ENCODE measurements around the gene NEO1.

The NEO1 gene

GRCh38 chr15:73134196-73134595, 81.9 kb downstream of the NEO1 start:
- Histone ChIP-seq H3K9me3 (ENCODE audit: control insufficient read depth in 5 of 5, low read length in 5 of 5) (no peaks in the 10 kb centered on the region), H3K4me1 (ENCODE audit: control insufficient read depth in 5 of 5, insufficient read depth in 5 of 5, low read length in 5 of 5) (no peaks in the 10 kb centered on the region), H3K4me3 (ENCODE audit: low read depth in 1 of 5, low read length in 5 of 5) (no peak overlapping the region), H3K9ac (ENCODE audit: low read length in 5 of 5) (no peak overlapping the region), H3K27me3 (ENCODE audit: control insufficient read depth in 5 of 5, insufficient read depth in 4 of 5, low read length in 5 of 5) (no peaks in the 10 kb centered on the region), H3K36me3 (ENCODE audit: control insufficient read depth in 5 of 5, insufficient read depth in 5 of 5, low read length in 5 of 5) (peaks cover 0 to 3% (median 0%) of the 10 kb centered on the region in 5 donors), H3K27ac (ENCODE audit: low read depth, low read length) (no peak overlapping the region)

- no peak overlapping the region for H3K4me3 ChIP-seq (ENCODE audit: low read depth in 1 of 5, low read length in 5 of 5)
- H3K9me3 ChIP-seq (ENCODE audit: control insufficient read depth in 5 of 5, low read length in 5 of 5) = no peaks in the 10 kb centered on the region
- no peak overlapping the region for H3K9ac ChIP-seq (ENCODE audit: low read length in 5 of 5)
- peaks cover 0 to 3% (median 0%) of the 10 kb centered on the region in 5 donors for H3K36me3 ChIP-seq (ENCODE audit: control insufficient read depth in 5 of 5, insufficient read depth in 5 of 5, low read length in 5 of 5)
- H3K4me1 ChIP-seq (ENCODE audit: control insufficient read depth in 5 of 5, insufficient read depth in 5 of 5, low read length in 5 of 5) = no peaks in the 10 kb centered on the region
- H3K27me3 ChIP-seq (ENCODE audit: control insufficient read depth in 5 of 5, insufficient read depth in 4 of 5, low read length in 5 of 5) = no peaks in the 10 kb centered on the region
- H3K27ac ChIP-seq (ENCODE audit: low read depth, low read length) = no peak overlapping the region
Observed at GRCh38 chr15:73139041-73139743, 86.9 kb downstream of the NEO1 start.

GRCh38 chr15:73139744-73140553, 87.7 kb downstream of the NEO1 start:
- no peak overlapping the region for H3K27ac ChIP-seq (ENCODE audit: low read depth, low read length)
- H3K9me3 ChIP-seq (ENCODE audit: control insufficient read depth in 5 of 5, low read length in 5 of 5) = no peaks in the 10 kb centered on the region
- H3K4me1 ChIP-seq (ENCODE audit: control insufficient read depth in 5 of 5, insufficient read depth in 5 of 5, low read length in 5 of 5) = no peaks in the 10 kb centered on the region
- no peak overlapping the region for H3K4me3 ChIP-seq (ENCODE audit: low read depth in 1 of 5, low read length in 5 of 5)
- H3K36me3 ChIP-seq (ENCODE audit: control insufficient read depth in 5 of 5, insufficient read depth in 5 of 5, low read length in 5 of 5) = peaks cover 0 to 3% (median 0%) of the 10 kb centered on the region in 5 donors
- no peak overlapping the region for H3K9ac ChIP-seq (ENCODE audit: low read length in 5 of 5)
- H3K27me3 ChIP-seq (ENCODE audit: control insufficient read depth in 5 of 5, insufficient read depth in 4 of 5, low read length in 5 of 5) = no peaks in the 10 kb centered on the region

- Histone ChIP-seq H3K36me3 (ENCODE audit: control insufficient read depth in 5 of 5, insufficient read depth in 5 of 5, low read length in 5 of 5) (peaks cover 0 to 3% (median 0%) of the 10 kb centered on the region in 5 donors), H3K4me3 (ENCODE audit: low read depth in 1 of 5, low read length in 5 of 5) (no peak overlapping the region), H3K4me1 (ENCODE audit: control insufficient read depth in 5 of 5, insufficient read depth in 5 of 5, low read length in 5 of 5) (no peaks in the 10 kb centered on the region), H3K9ac (ENCODE audit: low read length in 5 of 5) (no peak overlapping the region), H3K9me3 (ENCODE audit: control insufficient read depth in 5 of 5, low read length in 5 of 5) (no peaks in the 10 kb centered on the region), H3K27ac (ENCODE audit: low read depth, low read length) (no peak overlapping the region), H3K27me3 (ENCODE audit: control insufficient read depth in 5 of 5, insufficient read depth in 4 of 5, low read length in 5 of 5) (no peaks in the 10 kb centered on the region)
Observed at GRCh38 chr15:73141216-73141900, 89.1 kb downstream of the NEO1 start.

GRCh38 chr15:73142802-73143762, 90.8 kb downstream of the NEO1 start:
- Histone ChIP-seq H3K9ac (ENCODE audit: low read length in 5 of 5) (no peak overlapping the region), H3K9me3 (ENCODE audit: control insufficient read depth in 5 of 5, low read length in 5 of 5) (no peaks in the 10 kb centered on the region), H3K27me3 (ENCODE audit: control insufficient read depth in 5 of 5, insufficient read depth in 4 of 5, low read length in 5 of 5) (no peaks in the 10 kb centered on the region), H3K4me3 (ENCODE audit: low read depth in 1 of 5, low read length in 5 of 5) (no peak overlapping the region), H3K36me3 (ENCODE audit: control insufficient read depth in 5 of 5, insufficient read depth in 5 of 5, low read length in 5 of 5) (peaks cover 0 to 3% (median 0%) of the 10 kb centered on the region in 5 donors), H3K4me1 (ENCODE audit: control insufficient read depth in 5 of 5, insufficient read depth in 5 of 5, low read length in 5 of 5) (no peaks in the 10 kb centered on the region), H3K27ac (ENCODE audit: low read depth, low read length) (no peak overlapping the region)

GRCh38 chr15:73143763-73144155, 91.5 kb downstream of the NEO1 start:
- Histone ChIP-seq H3K27ac (ENCODE audit: low read depth, low read length) (no peak overlapping the region), H3K4me1 (ENCODE audit: control insufficient read depth in 5 of 5, insufficient read depth in 5 of 5, low read length in 5 of 5) (no peaks in the 10 kb centered on the region), H3K4me3 (ENCODE audit: low read depth in 1 of 5, low read length in 5 of 5) (no peak overlapping the region), H3K27me3 (ENCODE audit: control insufficient read depth in 5 of 5, insufficient read depth in 4 of 5, low read length in 5 of 5) (no peaks in the 10 kb centered on the region), H3K9me3 (ENCODE audit: control insufficient read depth in 5 of 5, low read length in 5 of 5) (no peaks in the 10 kb centered on the region), H3K9ac (ENCODE audit: low read length in 5 of 5) (no peak overlapping the region), H3K36me3 (ENCODE audit: control insufficient read depth in 5 of 5, insufficient read depth in 5 of 5, low read length in 5 of 5) (peaks cover 0 to 3% (median 0%) of the 10 kb centered on the region in 5 donors)

- Histone ChIP-seq H3K36me3 (ENCODE audit: control insufficient read depth in 5 of 5, insufficient read depth in 5 of 5, low read length in 5 of 5) (peaks cover 0 to 3% (median 0%) of the 10 kb centered on the region in 5 donors), H3K4me3 (ENCODE audit: low read depth in 1 of 5, low read length in 5 of 5) (no peak overlapping the region), H3K27me3 (ENCODE audit: control insufficient read depth in 5 of 5, insufficient read depth in 4 of 5, low read length in 5 of 5) (no peaks in the 10 kb centered on the region), H3K9me3 (ENCODE audit: control insufficient read depth in 5 of 5, low read length in 5 of 5) (no peaks in the 10 kb centered on the region), H3K9ac (ENCODE audit: low read length in 5 of 5) (no peak overlapping the region), H3K4me1 (ENCODE audit: control insufficient read depth in 5 of 5, insufficient read depth in 5 of 5, low read length in 5 of 5) (no peaks in the 10 kb centered on the region), H3K27ac (ENCODE audit: low read depth, low read length) (no peak overlapping the region)
Observed at GRCh38 chr15:73146419-73146818, 94.2 kb downstream of the NEO1 start.

- Histone ChIP-seq H3K27ac (ENCODE audit: low read depth, low read length) (no peak overlapping the region), H3K9me3 (ENCODE audit: control insufficient read depth in 5 of 5, low read length in 5 of 5) (peaks cover 0 to 9% (median 7%) of the 10 kb centered on the region in 5 donors), H3K36me3 (ENCODE audit: control insufficient read depth in 5 of 5, insufficient read depth in 5 of 5, low read length in 5 of 5) (no peaks in the 10 kb centered on the region), H3K9ac (ENCODE audit: low read length in 5 of 5) (no peak overlapping the region), H3K4me1 (ENCODE audit: control insufficient read depth in 5 of 5, insufficient read depth in 5 of 5, low read length in 5 of 5) (no peaks in the 10 kb centered on the region), H3K27me3 (ENCODE audit: control insufficient read depth in 5 of 5, insufficient read depth in 4 of 5, low read length in 5 of 5) (no peaks in the 10 kb centered on the region), H3K4me3 (ENCODE audit: low read depth in 1 of 5, low read length in 5 of 5) (no peak overlapping the region)
Observed at GRCh38 chr15:73150831-73151230, 98.6 kb downstream of the NEO1 start.

- Histone ChIP-seq H3K4me3 (ENCODE audit: low read depth in 1 of 5, low read length in 5 of 5) (no peak overlapping the region), H3K27ac (ENCODE audit: low read depth, low read length) (no peak overlapping the region), H3K36me3 (ENCODE audit: control insufficient read depth in 5 of 5, insufficient read depth in 5 of 5, low read length in 5 of 5) (no peaks in the 10 kb centered on the region), H3K9ac (ENCODE audit: low read length in 5 of 5) (no peak overlapping the region), H3K27me3 (ENCODE audit: control insufficient read depth in 5 of 5, insufficient read depth in 4 of 5, low read length in 5 of 5) (no peaks in the 10 kb centered on the region), H3K9me3 (ENCODE audit: control insufficient read depth in 5 of 5, low read length in 5 of 5) (peaks cover 0 to 17% (median 13%) of the 10 kb centered on the region in 5 donors), H3K4me1 (ENCODE audit: control insufficient read depth in 5 of 5, insufficient read depth in 5 of 5, low read length in 5 of 5) (no peaks in the 10 kb centered on the region)
Observed at GRCh38 chr15:73153024-73153423, 100.8 kb downstream of the NEO1 start.
